ENCODE measurements around the gene EFNA5.

Gene EFNA5

GRCh38 chr5:107672211-107673038, 1.7 kb upstream of the EFNA5 start:
- DNase-seq (peak; percentile 9), ATAC-seq (ENCODE audit: insufficient read depth, low read depth) (no peak)
- Histone ChIP-seq H3K36me3 (ENCODE audit: insufficient read depth, low read length) (no peaks in the 10 kb centered on the region), H3K4me1 (ENCODE audit: insufficient read depth, low read length) (peaks cover 41% of the 10 kb centered on the region), H3K27ac (ENCODE audit: low read length) (no peak overlapping the region), H3K9ac (ENCODE audit: low read depth, low read length) (no peak overlapping the region; the same call in 1 of the 2 replicates), H2AFZ (ENCODE audit: low read depth, low read length) (no peak overlapping the region), H3K9me3 (ENCODE audit: insufficient read depth, low read length, severe bottlenecking) (no peaks in the 10 kb centered on the region), H3K4me2 (ENCODE audit: insufficient read depth, low read length) (peak overlapping the region; percentile 87), H3K79me2 (ENCODE audit: insufficient read depth, low read length) (no peaks in the 10 kb centered on the region), H4K20me1 (ENCODE audit: insufficient read depth, low read length) (no peaks in the 10 kb centered on the region), H3K27me3 (ENCODE audit: insufficient read depth, low read length, poor library complexity) (no peaks in the 10 kb centered on the region), H3K4me3 (ENCODE audit: low read depth in 1 of 2, low read length in 2 of 2) (no peak overlapping the region; a peak in 1 of 4 replicates)
- TF ChIP-seq CTCF (IDR thresholded peaks at IDR 0.05; ENCODE audit: borderline replicate concordance, extremely low read depth, low read length, poor library complexity, severe bottlenecking) (no peak), EZH2 (IDR thresholded peaks at IDR 0.05; ENCODE audit: borderline replicate concordance, low read depth, low read length, severe bottlenecking) (no peak)

DNA sequence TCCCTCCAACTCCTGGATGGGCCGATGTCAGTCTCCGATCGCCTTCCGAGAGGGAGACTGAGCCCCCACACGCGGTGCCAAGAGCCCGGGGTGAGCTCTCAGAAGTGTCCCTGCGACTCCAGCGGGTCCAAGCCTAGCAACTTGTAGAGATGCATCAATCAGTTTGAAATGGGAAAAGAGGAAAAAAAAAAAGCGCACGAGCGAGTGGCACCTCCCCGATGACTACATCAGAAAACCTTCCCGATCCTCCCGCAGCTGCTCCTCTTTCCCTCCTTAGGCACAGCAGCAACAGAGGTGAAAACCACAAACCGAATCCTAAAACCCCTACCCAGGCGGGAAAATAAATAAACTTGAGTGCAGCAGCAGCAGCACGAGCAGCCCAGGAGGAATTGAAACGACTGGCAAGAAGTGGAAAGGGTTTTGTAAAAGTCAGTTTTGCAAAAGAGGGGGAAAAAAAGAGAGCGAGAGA, 1.0 kb upstream of the EFNA5 start:
- Histone ChIP-seq H3K4me2 (ENCODE audit: insufficient read depth, low read length) (peak overlapping the region; percentile 87), H3K4me1 (ENCODE audit: insufficient read depth, low read length) (peaks cover 38% of the 10 kb centered on the region), H3K9me3 (ENCODE audit: insufficient read depth, low read length, severe bottlenecking) (no peaks in the 10 kb centered on the region), H3K27ac (ENCODE audit: low read length) (peak overlapping the region; percentile 48; the same call in 1 of the 2 replicates), H4K20me1 (ENCODE audit: insufficient read depth, low read length) (no peaks in the 10 kb centered on the region), H3K79me2 (ENCODE audit: insufficient read depth, low read length) (no peaks in the 10 kb centered on the region), H3K27me3 (ENCODE audit: insufficient read depth, low read length, poor library complexity) (no peaks in the 10 kb centered on the region), H3K9ac (ENCODE audit: low read depth, low read length) (peak overlapping the region; percentile 64), H3K36me3 (ENCODE audit: insufficient read depth, low read length) (no peaks in the 10 kb centered on the region), H2AFZ (ENCODE audit: low read depth, low read length) (peak overlapping the region; percentile 82), H3K4me3 (ENCODE audit: low read depth in 1 of 2, low read length in 2 of 2) (peak overlapping the region; percentile 13 to 63; a peak in 3 of 4 replicates)
- DNase-seq (peak; percentile 21), ATAC-seq (ENCODE audit: insufficient read depth, low read depth) (no peak)
- TF ChIP-seq CTCF (IDR thresholded peaks at IDR 0.05; ENCODE audit: borderline replicate concordance, extremely low read depth, low read length, poor library complexity, severe bottlenecking) (no peak), EZH2 (IDR thresholded peaks at IDR 0.05; ENCODE audit: borderline replicate concordance, low read depth, low read length, severe bottlenecking) (no peak)

- Histone ChIP-seq H3K27me3 (ENCODE audit: insufficient read depth, low read length, poor library complexity) (no peaks in the 10 kb centered on the region), H3K27ac (ENCODE audit: low read length) (no peak overlapping the region), H4K20me1 (ENCODE audit: insufficient read depth, low read length) (no peaks in the 10 kb centered on the region), H2AFZ (ENCODE audit: low read depth, low read length) (peak overlapping the region; percentile 82), H3K4me2 (ENCODE audit: insufficient read depth, low read length) (peak overlapping the region; percentile 87), H3K4me1 (ENCODE audit: insufficient read depth, low read length) (peaks cover 34% of the 10 kb centered on the region), H3K9ac (ENCODE audit: low read depth, low read length) (peak overlapping the region; percentile 64), H3K36me3 (ENCODE audit: insufficient read depth, low read length) (no peaks in the 10 kb centered on the region), H3K9me3 (ENCODE audit: insufficient read depth, low read length, severe bottlenecking) (no peaks in the 10 kb centered on the region), H3K4me3 (ENCODE audit: low read depth in 1 of 2, low read length in 2 of 2) (peak overlapping the region; percentile 31 to 63; a peak in 3 of 4 replicates), H3K79me2 (ENCODE audit: insufficient read depth, low read length) (no peaks in the 10 kb centered on the region)
- DNase-seq, result peak; percentile 52
- TF ChIP-seq EZH2 (IDR thresholded peaks at IDR 0.05; ENCODE audit: borderline replicate concordance, low read depth, low read length, severe bottlenecking), result no peak
- TF ChIP-seq CTCF (IDR thresholded peaks at IDR 0.05; ENCODE audit: borderline replicate concordance, extremely low read depth, low read length, poor library complexity, severe bottlenecking), result no peak
- ATAC-seq (ENCODE audit: insufficient read depth, low read depth), result peak; percentile 60
These were observed 428 bp downstream of the EFNA5 start for GRCh38 chr5:107670087-107670931.

All from DND-41 (cell line).